ENCODE data around the gene LRRC8E. TPM values are rescaled to one million over a fixed set of nuclear protein-coding genes. Genes with fewer than 3 reads are reported as not detected.
A peak's percentile ranks its signal among the peaks of the same experiment; 100 is the strongest.

Gene LRRC8E
- total and polyA plus RNA-seq, 2 of the 8 experiments (the other 6 are each of a cell fraction or from before 2014, with no cell fraction given) = 2.7 to 2.9 TPM

- Histone ChIP-seq H4K8ac (ENCODE audit: extremely low read depth, insufficient read depth, low read length) (no peak overlapping the region), H4K91ac (replicated peaks; ENCODE audit: insufficient read length, low read length) (peak overlapping the region; percentile 37), H3K14ac (ENCODE audit: insufficient read length) (peak overlapping the region; percentile 49), H3K23ac (ENCODE audit: insufficient read length) (no peak overlapping the region), H2BK20ac (ENCODE audit: low read length) (no peak overlapping the region), H3K4ac (replicated peaks; ENCODE audit: insufficient read length, low read depth, low read length) (peak overlapping the region; percentile 66), H4K20me1 (replicated peaks in 1 of 2; ENCODE audit: control insufficient read depth in 1 of 2, insufficient read depth in 2 of 2, low read length in 2 of 2) (peaks cover 0 to 23% of the 10 kb centered on the region in 2 experiments), H3K9ac (replicated peaks in 1 of 4; ENCODE audit: extremely low read depth in 1 of 4, low read depth in 3 of 4, low read length in 3 of 4) (peak overlapping the region in 1 of 4 experiments; percentile 25; a peak in 2 of 7 replicates), H3K18ac (ENCODE audit: extremely low read depth, low read length) (no peak overlapping the region), H4K5ac (ENCODE audit: insufficient read length, low read depth, low read length) (no peak overlapping the region), H3K23me2 (ENCODE audit: low read depth, low read length) (peaks cover 17% of the 10 kb centered on the region), H3K9me3 (ENCODE audit: insufficient read depth in 2 of 2, low read depth in 1 of 2, low read length in 1 of 2) (peaks cover 0 to 14% of the 10 kb centered on the region in 2 experiments; a peak in 2 of 4 replicates), H3K79me2 (ENCODE audit: control insufficient read depth in 1 of 2, insufficient read depth in 2 of 2, low read length in 2 of 2) (peaks cover 0 to 7% of the 10 kb centered on the region in 2 experiments; a peak in 2 of 4 replicates), H3K56ac (replicated peaks; ENCODE audit: insufficient read length, low read depth, low read length) (peak overlapping the region; percentile 65), H2BK5ac (ENCODE audit: low read depth, low read length) (no peak overlapping the region), H3K36me3 (ENCODE audit: control insufficient read depth in 2 of 4, insufficient read depth in 4 of 4, low read length in 3 of 4) (no peaks in the 10 kb centered on the region; a peak in 1 of 8 replicates), H2BK120ac (replicated peaks; ENCODE audit: low read depth, low read length) (no peak overlapping the region), H3K79me1 (ENCODE audit: low read depth, low read length) (no peaks in the 10 kb centered on the region), H3K27me3 (replicated peaks in 1 of 4; ENCODE audit: control insufficient read depth in 3 of 4, extremely low read depth in 1 of 4, insufficient read depth in 3 of 4, low read length in 3 of 4) (no peaks in the 10 kb centered on the region; a peak in 2 of 7 replicates), H2AFZ (ENCODE audit: low read length) (no peak overlapping the region), H2BK12ac (ENCODE audit: low read depth, low read length) (no peak overlapping the region; the same call in 1 of the 2 replicates), H3K4me1 (replicated peaks in 1 of 4; ENCODE audit: control insufficient read depth in 3 of 4, insufficient read depth in 4 of 4, low read length in 3 of 4) (no peaks in the 10 kb centered on the region), H3K27ac (ENCODE audit: low read depth, low read length) (no peak overlapping the region), H2BK15ac (ENCODE audit: low read length) (no peak overlapping the region), H3K4me2 (ENCODE audit: insufficient read depth in 1 of 2, low read depth in 2 of 2, low read length in 2 of 2) (no peak overlapping the region; a peak in 1 of 4 replicates), H2AK5ac (ENCODE audit: low read depth, low read length) (peak overlapping the region; percentile 97), H3K4me3 (ENCODE audit: extremely low read depth in 1 of 4, insufficient read depth in 2 of 4, low read depth in 3 of 4, low read length in 4 of 4) (no peak overlapping the region)
- FAIRE-seq (no peak), DNase-seq (ENCODE audit: low read depth in 1 of 2, low spot score in 2 of 2) (no peak)
- ChIA-PET CTCF (ENCODE audit: partially characterized antibody) (no interaction called here), POLR2A (ENCODE audit: partially characterized antibody) (no interaction called here)
- WGBS, 2 experiments (ENCODE audit: extremely low coverage in 1 of 2, insufficient coverage in 1 of 2, insufficient read length in 1 of 2, insufficient replicate concordance in 2 of 2, low coverage in 1 of 2, low lambda C conversion rate in 2 of 2, missing lambda C conversion rate in 1 of 2) = 86% methylated on average over 12 of the region's 12 CpGs; no CpG with 5 or more reads in 1 of the 2 experiments
- TF ChIP-seq GTF2F1 (IDR thresholded peaks at IDR 0.05; ENCODE audit: borderline replicate concordance, low read depth, low read length) (no peak), NRF1 (IDR thresholded peaks at IDR 0.05; ENCODE audit: low read depth, low read length) (no peak), ATF3 (IDR thresholded peaks at IDR 0.05; ENCODE audit: insufficient read depth, low read depth, low read length) (no peak), KDM4A (IDR thresholded peaks at IDR 0.05; ENCODE audit: low read depth, low read length, severe bottlenecking) (no peak), SP2 (IDR thresholded peaks at IDR 0.05; ENCODE audit: low read length) (no peak), TEAD4 (IDR thresholded peaks at IDR 0.05; ENCODE audit: low read depth, low read length) (no peak), SP4 (IDR thresholded peaks at IDR 0.05; ENCODE audit: low read length) (no peak), TAF1 (IDR thresholded peaks at IDR 0.05; ENCODE audit: low read depth, low read length) (no peak), SAP30 (IDR thresholded peaks at IDR 0.05; ENCODE audit: insufficient read depth, insufficient replicate concordance, low read length) (no peak), ATF2 (IDR thresholded peaks at IDR 0.05; ENCODE audit: low read length) (no peak), FOSL1 (IDR thresholded peaks at IDR 0.05; ENCODE audit: insufficient read depth, low read depth, low read length) (no peak)
Observed at GRCh38 chr19:7842661-7843294, 45.5 kb upstream of the LRRC8E start.

Data from H1 (cell line).